Measurements from ENCODE around the gene ENPP6. TPM values are rescaled to one million over a fixed set of nuclear protein-coding genes. Genes with fewer than 3 reads are reported as not detected.

ENPP6 gene
- total and polyA plus RNA-seq, 12 donors: 0.03 to 0.68 (median 0.07) TPM; not detected in 3

DNA sequence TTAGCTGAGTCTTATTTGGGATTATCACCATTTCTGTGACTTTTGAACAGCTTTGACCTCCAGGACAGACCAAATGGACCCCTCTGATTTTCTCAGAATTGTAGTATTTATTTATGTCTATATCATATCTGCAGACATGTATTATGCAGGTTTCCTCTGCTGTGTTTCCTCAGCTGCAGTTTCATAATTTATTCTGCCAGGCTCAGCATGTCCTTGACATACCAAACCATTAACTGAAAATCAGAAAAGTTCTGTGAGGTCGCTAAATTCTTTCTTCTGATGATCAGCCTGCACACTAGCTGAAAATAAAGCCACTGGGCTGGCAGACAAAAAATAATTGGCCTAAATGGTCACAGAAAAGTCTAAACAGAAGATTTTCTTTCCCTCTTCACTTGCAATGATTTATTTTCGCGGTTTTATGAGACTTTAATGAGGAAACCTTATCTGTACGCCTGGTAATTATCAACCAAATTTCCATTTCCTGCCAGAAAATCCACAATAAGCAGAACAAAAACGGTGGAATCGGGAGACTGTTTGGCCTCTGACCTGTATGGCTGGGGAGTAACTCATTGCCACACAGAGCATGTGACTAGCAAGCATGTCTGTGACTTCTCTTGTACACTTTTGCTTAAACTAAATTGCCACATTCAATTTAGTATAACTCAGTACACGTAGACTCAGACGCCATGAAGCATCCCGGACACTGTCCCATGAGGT, 150.9 kb downstream of the ENPP6 start:
- H3K36me3 ChIP-seq: no peaks in the 10 kb centered on the region
- peaks cover 0 to 14% (median 4%) of the 10 kb centered on the region in 11 donors for H3K9me3 ChIP-seq
- 61 to 66% methylated on average over 9 of the region's 9 CpGs for WGBS, 2 donors
- no peak for DNase-seq
- TF ChIP-seq, protein P1, sequence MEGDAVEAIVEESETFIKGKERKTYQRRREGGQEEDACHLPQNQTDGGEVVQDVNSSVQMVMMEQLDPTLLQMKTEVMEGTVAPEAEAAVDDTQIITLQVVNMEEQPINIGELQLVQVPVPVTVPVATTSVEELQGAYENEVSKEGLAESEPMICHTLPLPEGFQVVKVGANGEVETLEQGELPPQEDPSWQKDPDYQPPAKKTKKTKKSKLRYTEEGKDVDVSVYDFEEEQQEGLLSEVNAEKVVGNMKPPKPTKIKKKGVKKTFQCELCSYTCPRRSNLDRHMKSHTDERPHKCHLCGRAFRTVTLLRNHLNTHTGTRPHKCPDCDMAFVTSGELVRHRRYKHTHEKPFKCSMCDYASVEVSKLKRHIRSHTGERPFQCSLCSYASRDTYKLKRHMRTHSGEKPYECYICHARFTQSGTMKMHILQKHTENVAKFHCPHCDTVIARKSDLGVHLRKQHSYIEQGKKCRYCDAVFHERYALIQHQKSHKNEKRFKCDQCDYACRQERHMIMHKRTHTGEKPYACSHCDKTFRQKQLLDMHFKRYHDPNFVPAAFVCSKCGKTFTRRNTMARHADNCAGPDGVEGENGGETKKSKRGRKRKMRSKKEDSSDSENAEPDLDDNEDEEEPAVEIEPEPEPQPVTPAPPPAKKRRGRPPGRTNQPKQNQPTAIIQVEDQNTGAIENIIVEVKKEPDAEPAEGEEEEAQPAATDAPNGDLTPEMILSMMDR (IDR thresholded peaks at IDR 0.05): no peak
- no peaks in the 10 kb centered on the region for H3K4me1 ChIP-seq
- no peak for ATAC-seq
- H3K27me3 ChIP-seq: no peaks in the 10 kb centered on the region
- no peak overlapping the region for H3K27ac ChIP-seq
- intact Hi-C loops (cut with DNase I): no loop called here
- H3K4me3 ChIP-seq: no peak overlapping the region

DNA sequence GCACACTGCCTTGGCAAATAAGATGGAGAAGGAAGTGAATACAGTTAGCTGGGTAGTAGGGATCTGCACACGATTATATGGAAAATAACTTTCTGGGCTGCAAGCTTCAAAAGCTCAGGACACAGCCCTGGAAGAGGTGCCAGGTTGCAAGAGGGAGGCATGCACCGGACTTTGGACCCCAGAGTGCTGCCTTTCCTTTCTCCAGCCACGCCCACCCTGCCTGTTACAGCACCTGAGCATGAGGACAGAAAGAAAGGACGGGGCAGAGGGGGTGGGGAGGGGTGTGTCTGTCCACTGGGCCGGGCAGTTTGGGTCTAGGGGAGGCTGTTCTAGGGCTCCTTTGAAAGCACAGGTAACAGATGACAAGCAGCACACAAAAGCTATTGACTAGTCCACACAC, 152.8 kb downstream of the ENPP6 start:
- no peaks in the 10 kb centered on the region for H3K27me3 ChIP-seq
- TF ChIP-seq, protein P1 (IDR thresholded peaks at IDR 0.05): no peak
- no peaks in the 10 kb centered on the region for H3K9me3 ChIP-seq
- DNase-seq (no peak), ATAC-seq (no peak)
- no peak overlapping the region for H3K4me3 ChIP-seq
- WGBS, 2 donors: 90 to 92% methylated on average over 5 of the region's 5 CpGs
- H3K27ac ChIP-seq: no peak overlapping the region
- intact Hi-C loops (cut with DNase I): no loop called here
- H3K36me3 ChIP-seq: no peaks in the 10 kb centered on the region
- no peaks in the 10 kb centered on the region for H3K4me1 ChIP-seq

DNA sequence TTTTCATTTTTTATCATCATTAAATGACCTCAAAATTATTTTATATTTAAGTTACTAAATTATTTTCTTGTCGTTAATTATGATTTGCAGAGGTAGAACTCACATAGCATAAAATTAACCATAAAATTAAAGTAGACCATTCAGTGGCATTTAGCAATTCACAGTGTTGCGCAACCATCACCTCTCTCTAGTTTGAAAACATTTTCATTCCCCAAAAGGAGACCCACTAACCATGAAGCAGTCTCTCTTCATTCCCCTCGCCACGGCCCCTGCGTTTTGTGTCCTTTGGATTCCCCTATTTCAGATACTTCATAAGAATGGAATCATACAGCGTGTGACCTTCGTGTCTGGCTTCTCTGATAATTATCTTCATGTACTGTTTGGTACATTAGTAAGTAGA, 154.9 kb downstream of the ENPP6 start:
- ATAC-seq (no peak), DNase-seq (no peak)
- Histone ChIP-seq H3K9me3 (no peaks in the 10 kb centered on the region), H3K4me1 (peaks cover 0 to 8% (median 0%) of the 10 kb centered on the region in 9 donors), H3K27me3 (no peaks in the 10 kb centered on the region), H3K27ac (no peak overlapping the region), H3K4me3 (no peak overlapping the region), H3K36me3 (no peaks in the 10 kb centered on the region)
- WGBS, 2 donors: 87 to 97% methylated on average over 7 of the region's 7 CpGs
- TF ChIP-seq, protein P1 (IDR thresholded peaks at IDR 0.05): no peak
- intact Hi-C loops (cut with DNase I): no loop called here

DNA sequence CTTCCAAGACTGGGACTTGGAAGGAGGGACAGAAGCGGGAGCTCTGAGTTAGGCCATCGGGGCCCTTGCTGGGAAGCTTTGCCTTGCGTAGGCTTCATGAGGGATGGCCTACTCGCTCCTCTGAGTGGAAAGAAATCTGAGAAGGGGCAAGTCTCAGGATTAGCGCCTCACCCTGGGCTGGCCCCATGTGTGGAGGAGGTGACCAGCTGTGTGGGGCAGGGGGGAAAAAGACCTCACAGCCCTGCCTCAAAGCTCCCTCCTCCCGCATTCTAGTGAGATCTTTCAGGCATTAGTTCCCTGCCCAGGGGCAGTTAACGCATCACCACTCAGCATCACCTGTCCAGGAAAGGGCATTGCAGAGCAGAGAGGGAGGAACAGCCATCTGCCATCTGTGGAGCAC, 156.1 kb downstream of the ENPP6 start:
- ATAC-seq: no peak
- WGBS, 2 donors: 88 to 94% methylated on average over 7 of the region's 7 CpGs
- intact Hi-C loops (cut with DNase I): no loop called here

More for the DNA sequence above, 156.1 kb downstream of the ENPP6 start:
- no peaks in the 10 kb centered on the region for H3K9me3 ChIP-seq
- TF ChIP-seq, protein P1 (IDR thresholded peaks at IDR 0.05): no peak
- H3K27me3 ChIP-seq: no peaks in the 10 kb centered on the region
- H3K36me3 ChIP-seq: no peaks in the 10 kb centered on the region
- no peak overlapping the region for H3K4me3 ChIP-seq
- H3K4me1 ChIP-seq: peaks cover 0 to 8% (median 0%) of the 10 kb centered on the region in 9 donors
- no peak for DNase-seq
- no peak overlapping the region for H3K27ac ChIP-seq

Data from heart right ventricle (tissue), 16 donors.